Endometrium (tissue), 2 donors: ENCODE measurements around the gene KCNK13.
"Not testable (repeated sequence)": the region's sequence is repeated elsewhere in the genome, so short reads cannot be mapped to it uniquely, and the experiment has no call there.

Experiments
- FAIRE-seq: peaks from 2 replicates; lab custom pipeline; 2012; peaks lifted over from hg19 to GRCh38; lab: Jason Lieb, UNC
- donor health status: control.
- donor health status: control.

The KCNK13 gene

GRCh38 chr14:90060965-90061684, 669 bp upstream of the KCNK13 start:
- no peak for FAIRE-seq

- FAIRE-seq: no peak
Observed at GRCh38 chr14:90062127-90062794, 467 bp downstream of the KCNK13 start.

- no peak for FAIRE-seq
Observed at GRCh38 chr14:90062822-90063539, 1.2 kb downstream of the KCNK13 start.

GRCh38 chr14:90072350-90072749, 10.6 kb downstream of the KCNK13 start:
- FAIRE-seq: no peak

- no peak for FAIRE-seq
Observed at GRCh38 chr14:90079576-90079975, 17.8 kb downstream of the KCNK13 start.

- no peak for FAIRE-seq
Observed at GRCh38 chr14:90087433-90087832, 25.6 kb downstream of the KCNK13 start.

- FAIRE-seq: no peak
Observed at GRCh38 chr14:90088176-90088575, 26.4 kb downstream of the KCNK13 start.

GRCh38 chr14:90089486-90089885, 27.7 kb downstream of the KCNK13 start:
- FAIRE-seq: not testable (repeated sequence)

- no peak for FAIRE-seq
Observed at GRCh38 chr14:90091393-90091792, 29.6 kb downstream of the KCNK13 start.

- FAIRE-seq: no peak
Observed at GRCh38 chr14:90093942-90094595, 32.3 kb downstream of the KCNK13 start.

- FAIRE-seq: no peak
Observed at GRCh38 chr14:90095096-90095495, 33.3 kb downstream of the KCNK13 start.

GRCh38 chr14:90096566-90096965, 34.8 kb downstream of the KCNK13 start:
- FAIRE-seq: no peak

- FAIRE-seq: no peak
Observed at GRCh38 chr14:90103808-90104207, 42.0 kb downstream of the KCNK13 start.

GRCh38 chr14:90105756-90106155, 44.0 kb downstream of the KCNK13 start:
- no peak for FAIRE-seq

- FAIRE-seq: no peak
Observed at GRCh38 chr14:90107789-90108188, 46.0 kb downstream of the KCNK13 start.

GRCh38 chr14:90109858-90110257, 48.1 kb downstream of the KCNK13 start:
- no peak for FAIRE-seq

- FAIRE-seq: no peak
Observed at GRCh38 chr14:90111895-90112534, 50.2 kb downstream of the KCNK13 start.

GRCh38 chr14:90114554-90114953, 52.8 kb downstream of the KCNK13 start:
- no peak for FAIRE-seq

GRCh38 chr14:90115780-90116179, 54.0 kb downstream of the KCNK13 start:
- no peak for FAIRE-seq

GRCh38 chr14:90116444-90116843, 54.6 kb downstream of the KCNK13 start:
- no peak for FAIRE-seq

- FAIRE-seq: no peak
Observed at GRCh38 chr14:90118027-90118426, 56.2 kb downstream of the KCNK13 start.

GRCh38 chr14:90126260-90126659, 64.5 kb downstream of the KCNK13 start:
- no peak for FAIRE-seq
